ENCODE data around the gene SHOC2. TPM values are rescaled to one million over a fixed set of nuclear protein-coding genes. Genes with fewer than 3 reads are reported as not detected.

The SHOC2 gene
- total RNA-seq, 2 donors from 2014 or later: 32.9 to 48.9 TPM

DNA sequence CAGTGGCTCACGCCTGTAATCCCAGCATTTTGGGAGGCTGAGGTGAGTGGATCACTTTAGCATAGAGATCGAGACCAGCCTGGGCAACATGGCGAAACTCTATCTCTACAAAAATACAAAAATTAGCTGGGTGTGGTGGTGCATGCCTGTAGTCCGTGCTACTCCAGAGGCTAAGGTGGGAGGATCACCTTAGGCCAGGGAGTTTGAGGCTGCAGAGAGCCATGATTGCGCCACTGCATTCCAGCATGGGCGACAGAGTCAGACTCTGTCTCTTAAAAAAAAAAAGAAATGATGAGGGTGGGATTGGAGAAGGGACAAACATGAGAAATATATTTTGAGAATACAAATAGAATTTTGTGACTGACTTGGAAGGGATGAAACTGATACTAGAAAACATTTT lies 76.9 kb downstream of the SHOC2 start:
- no peak overlapping the region for H3K4me3 ChIP-seq
- no peak overlapping the region for H3K27ac ChIP-seq
- TF ChIP-seq, protein P1, sequence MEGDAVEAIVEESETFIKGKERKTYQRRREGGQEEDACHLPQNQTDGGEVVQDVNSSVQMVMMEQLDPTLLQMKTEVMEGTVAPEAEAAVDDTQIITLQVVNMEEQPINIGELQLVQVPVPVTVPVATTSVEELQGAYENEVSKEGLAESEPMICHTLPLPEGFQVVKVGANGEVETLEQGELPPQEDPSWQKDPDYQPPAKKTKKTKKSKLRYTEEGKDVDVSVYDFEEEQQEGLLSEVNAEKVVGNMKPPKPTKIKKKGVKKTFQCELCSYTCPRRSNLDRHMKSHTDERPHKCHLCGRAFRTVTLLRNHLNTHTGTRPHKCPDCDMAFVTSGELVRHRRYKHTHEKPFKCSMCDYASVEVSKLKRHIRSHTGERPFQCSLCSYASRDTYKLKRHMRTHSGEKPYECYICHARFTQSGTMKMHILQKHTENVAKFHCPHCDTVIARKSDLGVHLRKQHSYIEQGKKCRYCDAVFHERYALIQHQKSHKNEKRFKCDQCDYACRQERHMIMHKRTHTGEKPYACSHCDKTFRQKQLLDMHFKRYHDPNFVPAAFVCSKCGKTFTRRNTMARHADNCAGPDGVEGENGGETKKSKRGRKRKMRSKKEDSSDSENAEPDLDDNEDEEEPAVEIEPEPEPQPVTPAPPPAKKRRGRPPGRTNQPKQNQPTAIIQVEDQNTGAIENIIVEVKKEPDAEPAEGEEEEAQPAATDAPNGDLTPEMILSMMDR (IDR thresholded peaks at IDR 0.05): no peak
- no peaks in the 10 kb centered on the region for H3K27me3 ChIP-seq
- peaks cover under 1% of the 10 kb centered on the region for H3K36me3 ChIP-seq
- no peaks in the 10 kb centered on the region for H3K4me1 ChIP-seq
- DNase-seq (ENCODE audit: low spot score): no peak
- H3K9me3 ChIP-seq: no peaks in the 10 kb centered on the region

DNA sequence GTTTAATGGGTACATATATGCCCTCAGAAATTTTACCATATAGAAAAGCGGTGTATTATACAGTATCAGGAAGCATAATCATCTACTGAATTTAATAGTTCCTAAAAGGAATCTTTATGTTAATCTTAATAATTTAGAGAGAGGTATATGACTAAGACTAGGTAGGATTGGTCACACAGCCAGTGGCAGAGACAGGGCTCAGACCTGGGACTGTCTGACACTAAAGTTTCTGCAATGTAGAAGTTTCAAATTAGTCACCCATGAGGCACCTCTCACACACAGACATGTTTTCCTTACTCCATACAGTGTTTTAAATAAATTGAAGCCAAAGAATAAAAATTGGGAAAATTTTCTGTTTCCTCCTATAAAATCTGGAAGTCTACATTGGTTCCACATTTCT lies 84.6 kb downstream of the SHOC2 start:
- Histone ChIP-seq H3K9me3 (no peaks in the 10 kb centered on the region), H3K27me3 (no peaks in the 10 kb centered on the region), H3K27ac (no peak overlapping the region), H3K4me3 (no peak overlapping the region), H3K4me1 (no peaks in the 10 kb centered on the region), H3K36me3 (peaks cover 24% of the 10 kb centered on the region)
- DNase-seq (ENCODE audit: low spot score): no peak
- TF ChIP-seq, protein P1 (IDR thresholded peaks at IDR 0.05): no peak

DNA sequence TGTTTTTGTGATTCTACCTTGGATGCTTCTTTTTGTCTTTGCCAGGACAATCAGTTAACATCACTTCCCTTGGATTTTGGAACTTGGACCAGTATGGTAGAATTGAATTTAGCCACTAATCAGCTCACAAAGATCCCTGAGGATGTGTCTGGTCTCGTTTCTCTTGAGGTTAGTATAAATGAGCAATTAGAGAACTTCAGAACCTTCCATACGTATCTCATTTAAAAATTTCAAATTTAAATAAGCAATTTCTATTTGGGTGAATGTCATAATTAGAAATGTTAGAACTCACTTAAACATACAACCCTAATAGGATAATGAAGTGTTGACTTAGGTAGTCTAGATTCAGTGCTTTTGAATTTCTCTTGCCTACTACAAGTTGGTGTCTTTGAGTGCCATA lies 88.1 kb downstream of the SHOC2 start:
- H3K27ac ChIP-seq: no peak overlapping the region
- peaks cover 32% of the 10 kb centered on the region for H3K36me3 ChIP-seq
- no peaks in the 10 kb centered on the region for H3K4me1 ChIP-seq
- TF ChIP-seq, protein P1 (IDR thresholded peaks at IDR 0.05): no peak
- no peaks in the 10 kb centered on the region for H3K9me3 ChIP-seq
- H3K4me3 ChIP-seq: no peak overlapping the region
- no peak for DNase-seq (ENCODE audit: low spot score)
- H3K27me3 ChIP-seq: no peaks in the 10 kb centered on the region

- Histone ChIP-seq H3K9me3 (no peaks in the 10 kb centered on the region), H3K4me3 (no peak overlapping the region), H3K36me3 (peaks cover 14% of the 10 kb centered on the region), H3K27me3 (no peaks in the 10 kb centered on the region), H3K27ac (no peak overlapping the region), H3K4me1 (no peaks in the 10 kb centered on the region)
- DNase-seq (ENCODE audit: low spot score): no peak
- TF ChIP-seq, protein P1 (IDR thresholded peaks at IDR 0.05): no peak
Measured at GRCh38 chr10:111015181-111015580, 95.8 kb downstream of the SHOC2 start.

GRCh38 chr10:111017098-111017497 lies 97.7 kb downstream of the SHOC2 start:
- TF ChIP-seq, protein P1 (IDR thresholded peaks at IDR 0.05): no peak
- H3K4me3 ChIP-seq: no peak overlapping the region
- H3K4me1 ChIP-seq: no peaks in the 10 kb centered on the region
- DNase-seq (ENCODE audit: low spot score): no peak
- H3K9me3 ChIP-seq: no peaks in the 10 kb centered on the region
- H3K27me3 ChIP-seq: no peaks in the 10 kb centered on the region
- peaks cover 6% of the 10 kb centered on the region for H3K36me3 ChIP-seq
- no peak overlapping the region for H3K27ac ChIP-seq

DNA sequence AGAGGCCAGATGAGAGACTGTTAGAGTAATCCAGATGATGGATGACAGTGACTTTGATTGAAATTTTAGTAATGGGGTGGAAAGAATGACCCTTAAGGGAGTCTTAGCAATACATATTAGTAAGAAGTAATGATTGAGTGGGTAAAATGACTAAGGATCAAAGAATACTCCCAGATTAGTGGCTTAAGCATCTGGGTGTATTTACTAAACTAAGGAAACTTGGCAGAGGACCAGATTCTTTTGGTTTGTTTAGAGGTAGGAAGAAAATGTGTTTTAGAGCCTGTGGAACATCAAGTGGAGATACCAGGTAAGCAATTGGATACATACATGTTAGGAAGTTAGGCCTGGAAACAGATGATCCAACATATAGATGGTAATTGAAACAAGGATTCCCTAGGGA lies 98.6 kb downstream of the SHOC2 start:
- H3K36me3 ChIP-seq: peaks cover 6% of the 10 kb centered on the region
- no peaks in the 10 kb centered on the region for H3K27me3 ChIP-seq
- H3K4me3 ChIP-seq: no peak overlapping the region
- H3K4me1 ChIP-seq: no peaks in the 10 kb centered on the region
- no peak for DNase-seq (ENCODE audit: low spot score)
- TF ChIP-seq, protein P1 (IDR thresholded peaks at IDR 0.05): no peak
- H3K27ac ChIP-seq: no peak overlapping the region
- H3K9me3 ChIP-seq: no peaks in the 10 kb centered on the region

Data from right atrium auricular region (tissue), 2 donors.